Fibroblast of skin of right quadriceps (primary cell): Measurements from ENCODE around the gene XIAP.
A peak's percentile ranks its signal among the peaks of the same experiment; 100 is the strongest.
"Not testable (repeated sequence)": the region's sequence is repeated elsewhere in the genome, so short reads cannot be mapped to it uniquely, and the experiment has no call there.

ENCODE experiments used
- DNase-seq: peaks from one replicate; pipeline ENCODE4 v3.0.0-alpha.2; 2013

The XIAP gene

GRCh38 chrX:123859846-123860838 lies at the start of gene XIAP:
TSS of gene XIAP (plus strand) at chrX:123860053. CDS start at chrX:123885663, 25,610 bp downstream.
- peak; percentile 83 for DNase-seq

- DNase-seq: peak; percentile 20
Observed at GRCh38 chrX:123814343-123814742, 45.5 kb upstream of the XIAP start.

GRCh38 chrX:123814934-123815394 lies 44.9 kb upstream of the XIAP start:
- peak; percentile 35 for DNase-seq

- no peak for DNase-seq
Observed at GRCh38 chrX:123817288-123817894, 42.5 kb upstream of the XIAP start.

- DNase-seq: no peak
Observed at GRCh38 chrX:123818243-123818642, 41.6 kb upstream of the XIAP start.

GRCh38 chrX:123822965-123823364 lies 36.9 kb upstream of the XIAP start:
- no peak for DNase-seq

GRCh38 chrX:123830309-123830708 lies 29.5 kb upstream of the XIAP start:
- no peak for DNase-seq

- peak; percentile 40 for DNase-seq
Observed at GRCh38 chrX:123833387-123833786, 26.5 kb upstream of the XIAP start.

- no peak for DNase-seq
Observed at GRCh38 chrX:123834116-123834515, 25.7 kb upstream of the XIAP start.

GRCh38 chrX:123835661-123836371 lies 24.0 kb upstream of the XIAP start:
- DNase-seq: peak; percentile 67

- not testable (repeated sequence) for DNase-seq
Observed at GRCh38 chrX:123845129-123845528, 14.7 kb upstream of the XIAP start.

GRCh38 chrX:123846577-123847038 lies 13.2 kb upstream of the XIAP start:
- peak; percentile 38 for DNase-seq

- DNase-seq: no peak
Observed at GRCh38 chrX:123847056-123847455, 12.8 kb upstream of the XIAP start.

- DNase-seq: no peak
Observed at GRCh38 chrX:123849096-123849495, 10.8 kb upstream of the XIAP start.

- DNase-seq: not testable (repeated sequence)
Observed at GRCh38 chrX:123849906-123850305, 9.9 kb upstream of the XIAP start.

GRCh38 chrX:123851079-123851478 lies 8.8 kb upstream of the XIAP start:
- no peak for DNase-seq

- DNase-seq: no peak
Observed at GRCh38 chrX:123854329-123854728, 5.5 kb upstream of the XIAP start.

GRCh38 chrX:123859409-123859845 lies 426 bp upstream of the XIAP start:
- DNase-seq: no peak

GRCh38 chrX:123860983-123861382 lies 1.1 kb downstream of the XIAP start:
- DNase-seq: peak; percentile 22

GRCh38 chrX:123869488-123869887 lies 9.6 kb downstream of the XIAP start:
- peak; percentile 17 for DNase-seq

- DNase-seq: no peak
Observed at GRCh38 chrX:123871309-123871708, 11.5 kb downstream of the XIAP start.

GRCh38 chrX:123873956-123874355 lies 14.1 kb downstream of the XIAP start:
- DNase-seq: no peak

GRCh38 chrX:123876177-123876576 lies 16.3 kb downstream of the XIAP start:
- no peak for DNase-seq
